GM19099 (cell line): ENCODE data around the gene BBS9.

Source experiments
- POLR2A ChIP-seq: IDR thresholded peaks from 3 replicates; pipeline ENCODE4 v1.6.1; 2011; ENCODE audit warnings: low read depth; ENCODE audit not compliant: insufficient read length; ENCODE audit errors: extremely low read depth

Gene BBS9

GRCh38 chr7:33109005-33109757, 20.2 kb upstream of the BBS9 start, which contains the start of gene RP9:
RP9 (minus strand) TSS chr7:33109404; CDS start chr7:33109372, 32 bp downstream.
- TF ChIP-seq POLR2A: peak; percentile 81

GRCh38 chr7:33109758-33110238, 19.6 kb upstream of the BBS9 start:
- TF ChIP-seq POLR2A: no peak

DNA sequence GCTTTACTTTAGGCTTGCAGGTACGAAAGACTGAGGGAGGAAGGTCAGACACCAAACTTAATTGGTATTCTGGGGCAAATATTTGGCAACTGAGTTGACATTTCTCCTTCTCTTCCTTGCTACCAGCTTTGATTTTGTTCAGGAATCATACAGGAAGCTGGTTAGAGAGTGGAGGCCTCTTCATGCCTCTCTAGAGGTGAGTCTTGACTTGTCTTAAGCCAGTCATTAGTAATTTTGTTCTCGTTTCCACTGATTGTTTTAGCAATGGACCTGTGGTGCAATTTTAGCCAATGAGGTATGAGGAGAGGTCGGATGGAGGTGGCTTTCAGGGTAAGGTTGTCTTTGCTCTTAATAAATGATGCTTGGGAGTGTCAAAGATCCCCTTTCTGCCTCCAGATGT, 17.8 kb upstream of the BBS9 start:
- no peak for TF ChIP-seq POLR2A

DNA sequence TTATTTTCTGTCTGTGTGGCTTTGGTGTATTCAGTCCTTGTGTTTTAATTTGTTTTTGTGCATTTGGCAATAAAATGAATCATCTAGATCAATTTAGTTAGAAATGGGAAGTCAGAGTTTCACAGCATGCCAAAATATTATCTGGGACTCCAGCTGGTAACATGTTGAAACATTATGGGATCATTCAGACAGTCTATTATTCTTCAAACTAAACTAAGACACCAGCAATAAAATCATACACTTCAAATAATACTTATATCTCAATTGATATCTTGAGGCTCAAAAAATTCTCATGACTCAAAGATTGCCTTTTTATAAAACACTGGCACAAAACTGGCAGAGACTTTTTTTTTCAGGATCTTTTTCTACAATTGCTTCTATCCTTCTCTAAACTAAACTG, 14.4 kb upstream of the BBS9 start:
- no peak for TF ChIP-seq POLR2A

GRCh38 chr7:33118383-33118782, 11.0 kb upstream of the BBS9 start:
- TF ChIP-seq POLR2A: no peak

- TF ChIP-seq POLR2A: no peak
Measured at GRCh38 chr7:33127085-33127484, 2.3 kb upstream of the BBS9 start.

- no peak for TF ChIP-seq POLR2A
Measured at GRCh38 chr7:33128631-33128989, 754 bp upstream of the BBS9 start.

DNA sequence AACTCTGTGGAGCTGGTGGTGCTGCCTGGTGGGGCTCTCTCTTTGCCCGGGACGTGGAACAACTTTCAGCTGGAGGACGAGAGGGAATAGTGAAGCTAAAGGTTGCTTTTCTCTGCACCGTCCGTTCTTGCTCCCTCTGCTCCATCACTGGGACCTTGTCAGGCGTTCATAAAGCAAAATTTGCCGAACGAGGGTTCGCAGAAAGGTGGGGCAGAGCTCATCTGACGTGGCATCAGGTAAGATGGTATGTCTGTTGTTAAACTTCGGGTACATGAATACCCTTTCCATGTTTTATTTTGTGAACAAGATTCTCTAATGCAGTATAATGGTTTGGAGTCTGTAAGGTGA, 416 bp downstream of the BBS9 start:
- no peak for TF ChIP-seq POLR2A

- TF ChIP-seq POLR2A: no peak
Measured at GRCh38 chr7:33130184-33130583, 820 bp downstream of the BBS9 start.

GRCh38 chr7:33137103-33137502, 7.7 kb downstream of the BBS9 start:
- TF ChIP-seq POLR2A: no peak

GRCh38 chr7:33142585-33142984, 13.2 kb downstream of the BBS9 start:
- TF ChIP-seq POLR2A: no peak

GRCh38 chr7:33143996-33144718, 14.8 kb downstream of the BBS9 start:
- TF ChIP-seq POLR2A: no peak

- no peak for TF ChIP-seq POLR2A
Measured at GRCh38 chr7:33145156-33145555, 15.8 kb downstream of the BBS9 start.

DNA sequence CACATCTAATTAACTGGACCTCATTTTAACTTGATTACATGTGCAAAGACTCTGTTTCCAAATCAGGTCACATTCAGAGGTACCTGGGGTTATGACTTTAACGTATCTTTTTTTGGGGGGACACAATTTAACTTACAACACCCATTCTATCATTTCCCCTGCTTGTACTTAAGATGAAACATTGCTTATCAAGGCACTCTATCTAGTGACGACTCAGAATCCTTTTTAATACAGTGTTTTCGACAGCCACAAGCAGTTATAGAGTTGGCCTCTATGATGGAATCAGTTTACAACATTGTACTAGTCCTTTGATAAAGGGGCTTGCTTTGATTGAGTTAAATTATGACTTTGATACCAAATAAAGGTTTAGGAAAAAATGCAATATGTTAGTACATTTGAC, 22.7 kb downstream of the BBS9 start:
- TF ChIP-seq POLR2A: no peak

GRCh38 chr7:33155811-33156210, 26.4 kb downstream of the BBS9 start:
- no peak for TF ChIP-seq POLR2A

- TF ChIP-seq POLR2A: no peak
Measured at GRCh38 chr7:33156441-33156840, 27.1 kb downstream of the BBS9 start.

- TF ChIP-seq POLR2A: no peak
Measured at GRCh38 chr7:33157311-33157710, 27.9 kb downstream of the BBS9 start.

DNA sequence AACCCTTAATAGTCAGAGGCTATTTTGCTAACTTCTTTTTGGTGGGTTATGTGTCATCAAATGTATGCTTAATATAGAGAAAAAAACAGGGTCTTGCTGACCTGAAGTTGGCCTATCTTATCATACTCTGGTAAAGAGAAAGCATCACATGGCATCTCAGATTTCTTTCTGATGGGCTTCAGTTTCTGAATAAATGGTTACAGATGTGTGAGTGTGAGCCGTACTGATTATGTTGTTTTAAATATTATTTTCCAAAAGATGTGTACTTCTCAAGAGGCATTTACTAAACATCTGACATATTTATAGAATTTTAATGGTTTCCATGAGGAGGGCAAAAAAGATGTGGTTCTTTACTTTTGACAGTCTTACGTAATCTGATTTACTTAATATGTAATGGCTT, 28.4 kb downstream of the BBS9 start:
- TF ChIP-seq POLR2A: no peak
